GM19328 (cell line): Measurements from ENCODE around the gene NKG7.
A peak's percentile ranks its signal among the peaks of the same experiment; 100 is the strongest.

ENCODE experiments used
- ATAC-seq: cut with Tn5 transposase; IDR thresholded peaks from one replicate; pipeline ENCODE4 v1.9.1; 2021; ENCODE audit warnings: mild to moderate bottlenecking, moderate library complexity; ENCODE audit not compliant: unreplicated experiment

NKG7 gene

DNA sequence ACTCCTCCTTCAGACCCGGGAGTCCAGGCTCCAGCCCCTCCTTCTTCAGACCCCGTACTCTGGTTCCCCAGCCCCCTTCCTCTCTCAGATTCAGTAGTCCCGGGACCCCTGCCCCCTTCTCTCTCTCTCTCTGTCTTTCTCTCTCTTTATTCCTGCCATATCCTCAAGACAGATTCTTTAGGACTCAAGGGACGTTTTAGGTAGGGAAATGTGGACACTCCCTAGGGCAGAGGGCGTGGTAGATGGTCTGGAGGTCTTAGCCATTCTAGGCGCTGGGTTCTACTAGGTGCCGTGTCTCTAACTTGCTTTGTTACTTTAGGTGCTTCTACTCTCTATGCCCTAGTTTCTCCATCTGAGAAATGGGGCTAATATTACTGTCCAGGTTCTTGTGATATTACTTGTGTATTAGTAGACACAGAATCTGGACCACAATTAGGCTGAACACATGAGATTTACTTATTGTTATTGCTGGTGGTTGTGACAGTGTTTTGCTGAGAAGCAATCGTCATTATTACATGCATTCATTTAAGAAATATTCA lies 18.7 kb upstream of the NKG7 start:
- no peak for ATAC-seq

DNA sequence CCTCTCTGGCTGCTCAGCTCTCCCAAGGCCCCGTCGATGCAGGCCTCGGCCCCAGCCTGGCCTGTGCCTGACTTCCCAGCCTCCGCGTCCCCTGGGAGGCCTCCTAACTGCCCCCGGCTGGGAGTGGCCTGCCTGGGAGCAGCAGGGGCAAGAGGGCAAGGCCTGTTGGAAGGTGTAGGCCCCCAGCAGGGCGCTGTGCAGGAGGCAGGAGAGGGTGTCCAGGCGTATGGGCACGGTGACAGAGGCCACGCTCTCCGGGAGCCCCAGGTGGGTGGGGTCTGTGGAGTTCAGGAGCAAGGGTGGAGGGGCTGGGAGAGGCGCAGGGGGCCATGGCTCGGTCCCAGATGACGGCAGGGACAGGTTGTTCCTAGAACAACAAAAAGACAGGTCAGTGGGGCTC lies 16.7 kb upstream of the NKG7 start:
- no peak for ATAC-seq

DNA sequence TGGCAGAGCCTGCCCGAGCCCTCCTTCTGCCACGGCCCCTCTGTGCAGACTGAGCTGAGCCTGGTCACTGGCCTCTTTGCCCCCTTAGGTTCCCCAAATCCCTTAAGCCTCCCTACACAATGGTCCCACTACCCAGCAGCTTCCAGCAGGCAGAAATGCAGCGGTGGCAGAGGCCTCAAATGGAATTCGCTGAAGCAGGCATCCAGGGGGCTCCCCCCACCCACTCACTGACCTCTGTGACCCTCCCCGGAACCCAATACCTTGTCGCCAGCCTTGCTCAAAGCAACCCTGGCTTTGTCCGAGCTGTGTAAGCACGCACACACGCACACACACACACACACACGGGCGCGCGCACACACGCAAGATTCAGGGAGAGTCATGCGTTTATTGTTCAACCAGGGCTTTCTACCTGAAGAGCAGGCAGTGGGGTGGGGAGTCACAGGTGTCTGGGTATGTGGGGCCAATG lies 15.5 kb upstream of the NKG7 start, which contains the start of gene LIM2:
Gene LIM2 (minus strand): TSS at position 51 of the 466 bp plus-strand sequence. CDS start 531 bp downstream, outside the sequence.
- ATAC-seq: no peak

DNA sequence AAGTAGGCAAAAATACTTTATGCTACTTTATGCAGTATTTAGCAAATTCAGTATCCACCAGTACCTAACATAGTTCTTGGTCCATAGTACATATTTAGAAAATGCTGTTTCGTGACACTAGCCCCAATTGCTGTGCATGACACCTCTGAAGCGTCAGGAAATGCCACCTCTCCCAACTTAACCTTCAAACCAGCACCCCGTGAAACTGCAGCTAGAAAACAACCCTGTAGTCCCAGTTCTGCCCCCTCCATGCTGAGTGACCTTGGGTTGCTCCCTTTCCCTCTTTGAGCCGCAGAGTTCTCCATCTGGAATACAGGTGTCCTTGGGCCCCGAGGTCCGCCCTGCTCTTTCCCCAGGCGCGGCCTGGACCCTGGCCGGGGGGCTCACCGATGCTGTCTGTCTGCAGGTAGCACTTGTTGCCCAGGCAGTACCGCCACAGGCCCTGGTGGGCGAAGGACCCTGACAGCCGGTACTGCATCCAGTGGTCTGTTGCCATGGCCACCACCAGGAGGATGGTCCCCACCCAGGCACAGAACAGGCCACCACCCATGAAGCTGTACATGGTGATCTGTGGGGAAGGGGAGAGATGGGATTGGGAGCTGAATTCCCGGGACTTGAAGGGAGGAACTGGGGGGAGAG lies 14.5 kb upstream of the NKG7 start:
- no peak for ATAC-seq

DNA sequence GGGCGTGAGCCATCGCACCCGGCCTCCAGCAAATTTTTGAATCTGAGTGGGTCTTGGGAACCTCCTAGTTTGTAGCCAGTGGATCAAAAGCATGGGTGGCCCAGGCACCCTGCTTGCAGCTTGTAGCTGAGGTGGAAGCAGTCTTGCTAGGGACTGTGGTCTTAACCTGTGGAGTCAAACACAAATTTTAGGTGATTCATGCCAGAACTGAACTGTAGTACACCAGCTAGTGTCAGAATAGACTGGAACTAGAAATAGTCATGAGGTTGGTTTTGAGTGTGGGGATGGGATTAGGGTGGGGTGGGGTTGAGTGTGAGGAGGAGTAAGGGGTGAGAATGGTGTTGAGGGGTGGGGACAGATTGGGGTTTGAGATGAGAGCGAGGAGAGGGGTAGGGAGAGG lies 9.6 kb upstream of the NKG7 start:
- no peak for ATAC-seq

DNA sequence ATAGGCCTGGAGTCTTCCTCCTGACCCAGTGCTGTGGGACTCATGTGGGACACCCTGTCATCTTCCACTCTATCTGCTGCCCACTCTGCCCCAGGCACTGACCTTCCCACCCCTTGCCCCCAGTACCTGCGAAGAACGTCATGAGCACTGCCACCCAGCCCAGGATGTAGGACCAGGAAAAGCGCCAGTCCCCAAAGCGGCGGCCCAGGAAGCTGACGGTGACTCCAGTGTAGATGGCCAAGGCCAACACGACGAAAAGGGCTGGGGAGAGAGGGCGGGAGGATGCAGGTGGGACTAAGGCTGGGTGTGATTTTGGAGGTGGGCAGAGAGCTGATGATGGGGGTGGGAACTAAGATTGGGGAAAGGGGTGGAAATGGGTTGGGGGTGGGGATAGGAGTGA lies 7.9 kb upstream of the NKG7 start:
- no peak for ATAC-seq

DNA sequence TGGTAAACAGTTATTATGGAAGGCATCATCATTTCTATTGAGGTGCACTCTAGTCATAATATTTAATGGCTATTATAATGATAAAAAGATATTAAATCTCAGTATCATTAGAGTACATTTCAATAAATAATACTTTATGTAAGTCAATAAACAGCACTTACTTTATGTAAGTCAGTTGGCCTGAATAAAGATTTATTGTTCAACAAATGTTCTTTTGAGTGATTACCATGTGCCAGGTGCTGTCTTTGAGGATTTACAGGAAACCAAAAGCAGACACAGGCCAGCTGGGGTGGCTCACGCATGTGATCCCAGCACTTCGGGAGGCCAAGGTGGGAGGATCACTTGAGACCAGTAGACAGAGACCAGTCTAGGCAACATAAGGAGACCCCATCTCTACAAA lies 5.0 kb upstream of the NKG7 start:
- ATAC-seq: no peak

DNA sequence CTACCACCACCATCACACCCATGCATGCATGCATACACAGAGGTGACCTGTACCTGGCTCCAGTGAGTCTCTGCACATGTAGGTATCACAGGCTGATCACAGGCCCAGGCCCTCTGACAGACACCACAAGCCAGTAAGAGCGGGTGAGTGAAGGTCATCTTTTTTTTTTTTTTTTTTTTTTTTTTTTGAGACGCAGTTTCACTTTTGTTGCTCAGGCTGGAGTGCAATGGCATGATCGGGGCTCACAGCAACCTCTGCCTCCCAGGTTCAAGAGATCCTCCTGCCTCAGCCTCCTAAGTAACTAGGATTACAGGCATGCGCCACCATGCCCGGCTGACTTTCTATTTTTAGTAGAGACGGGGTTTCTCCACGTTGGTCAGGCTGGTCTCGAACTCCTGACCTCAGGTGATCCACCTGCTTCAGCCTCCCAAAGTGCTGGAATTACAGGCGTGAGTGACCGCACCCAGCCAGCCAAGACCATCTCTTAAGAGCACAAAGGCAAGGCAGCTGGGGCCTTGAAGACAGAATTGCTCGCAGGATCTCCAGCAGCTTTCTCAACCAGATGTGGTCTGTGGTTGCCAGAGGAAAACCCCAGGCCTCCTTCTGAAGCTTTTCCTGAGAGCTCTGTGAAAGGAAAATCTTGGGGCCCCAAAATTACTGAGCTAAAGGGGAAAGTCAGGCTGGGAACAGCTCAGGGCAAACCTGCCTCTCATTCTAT lies 3.2 kb upstream of the NKG7 start:
- no peak for ATAC-seq

DNA sequence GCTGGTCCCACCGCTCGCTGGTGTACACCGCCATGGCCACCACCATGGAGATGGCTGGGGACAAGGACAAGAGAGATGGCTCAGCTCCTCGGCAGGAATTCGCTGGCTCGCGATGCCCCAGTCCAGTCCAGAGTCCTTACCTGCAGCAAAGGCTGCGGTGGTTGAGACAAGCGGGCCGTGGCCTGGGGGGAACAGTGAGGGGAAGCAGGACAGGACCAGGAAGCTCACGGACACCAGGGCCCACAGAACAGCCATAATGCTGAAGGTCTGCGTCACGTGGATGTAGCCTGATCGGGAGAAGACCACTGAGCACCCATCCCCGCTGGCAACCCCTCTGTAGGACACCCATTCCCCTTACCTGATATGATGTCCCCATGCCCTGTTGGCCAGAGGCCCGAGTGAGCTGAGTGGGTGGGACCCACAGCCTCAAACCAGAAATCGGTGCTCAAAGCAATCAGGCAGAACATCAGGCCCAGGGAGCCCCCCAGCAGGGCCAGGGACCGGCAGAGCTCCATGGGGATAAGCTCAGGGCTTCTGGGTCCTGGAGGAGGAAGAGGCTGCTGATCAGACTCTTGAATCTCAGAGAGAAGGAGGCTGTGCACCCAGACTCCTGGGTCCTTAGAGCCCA lies 319 bp downstream of the NKG7 start:
- no peak for ATAC-seq

DNA sequence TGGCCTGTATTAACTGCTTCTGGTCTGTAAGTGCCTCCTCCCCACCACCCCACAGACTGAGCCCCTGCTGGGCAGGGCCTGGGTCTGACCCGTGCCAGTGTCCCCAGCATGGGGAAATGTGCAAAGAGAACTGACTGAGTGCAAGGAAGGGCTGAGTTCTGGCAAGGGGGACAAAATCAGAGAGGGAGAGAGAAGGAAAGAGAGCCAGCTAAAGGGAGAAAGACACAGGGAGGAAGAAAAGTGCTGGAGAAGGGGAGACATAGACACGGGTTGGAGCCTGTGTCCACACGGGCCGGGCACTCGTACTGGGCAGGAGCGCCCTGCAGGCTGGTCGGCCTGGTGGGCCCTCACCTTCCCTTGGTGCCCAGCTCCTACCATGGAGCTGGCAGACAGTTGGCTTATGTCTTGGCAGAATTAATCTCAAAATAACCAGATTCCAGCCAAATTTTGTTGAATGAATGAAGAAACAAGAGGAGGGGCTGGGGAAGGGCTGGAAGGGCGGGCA lies 1.2 kb downstream of the NKG7 start:
- ATAC-seq: no peak

DNA sequence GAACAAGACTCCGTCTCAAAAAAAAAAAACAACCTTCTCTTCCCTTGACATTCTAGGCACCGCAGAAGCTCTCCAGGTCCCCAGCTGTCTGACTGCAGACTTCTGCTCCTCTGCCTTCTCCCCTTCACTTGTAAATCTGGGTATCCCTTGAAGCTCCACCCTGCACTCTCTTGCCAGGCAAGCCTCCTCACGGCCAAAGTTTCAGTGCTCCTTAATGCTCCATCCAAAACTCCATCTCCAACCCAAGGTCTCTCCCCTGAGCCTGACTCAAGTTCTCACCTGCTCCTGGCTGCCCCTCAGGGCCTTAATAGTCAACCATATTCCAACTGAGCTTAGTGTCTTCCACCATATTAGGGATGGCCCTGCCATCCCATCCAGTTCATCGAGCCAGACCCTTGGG lies 2.2 kb downstream of the NKG7 start:
- no peak for ATAC-seq

DNA sequence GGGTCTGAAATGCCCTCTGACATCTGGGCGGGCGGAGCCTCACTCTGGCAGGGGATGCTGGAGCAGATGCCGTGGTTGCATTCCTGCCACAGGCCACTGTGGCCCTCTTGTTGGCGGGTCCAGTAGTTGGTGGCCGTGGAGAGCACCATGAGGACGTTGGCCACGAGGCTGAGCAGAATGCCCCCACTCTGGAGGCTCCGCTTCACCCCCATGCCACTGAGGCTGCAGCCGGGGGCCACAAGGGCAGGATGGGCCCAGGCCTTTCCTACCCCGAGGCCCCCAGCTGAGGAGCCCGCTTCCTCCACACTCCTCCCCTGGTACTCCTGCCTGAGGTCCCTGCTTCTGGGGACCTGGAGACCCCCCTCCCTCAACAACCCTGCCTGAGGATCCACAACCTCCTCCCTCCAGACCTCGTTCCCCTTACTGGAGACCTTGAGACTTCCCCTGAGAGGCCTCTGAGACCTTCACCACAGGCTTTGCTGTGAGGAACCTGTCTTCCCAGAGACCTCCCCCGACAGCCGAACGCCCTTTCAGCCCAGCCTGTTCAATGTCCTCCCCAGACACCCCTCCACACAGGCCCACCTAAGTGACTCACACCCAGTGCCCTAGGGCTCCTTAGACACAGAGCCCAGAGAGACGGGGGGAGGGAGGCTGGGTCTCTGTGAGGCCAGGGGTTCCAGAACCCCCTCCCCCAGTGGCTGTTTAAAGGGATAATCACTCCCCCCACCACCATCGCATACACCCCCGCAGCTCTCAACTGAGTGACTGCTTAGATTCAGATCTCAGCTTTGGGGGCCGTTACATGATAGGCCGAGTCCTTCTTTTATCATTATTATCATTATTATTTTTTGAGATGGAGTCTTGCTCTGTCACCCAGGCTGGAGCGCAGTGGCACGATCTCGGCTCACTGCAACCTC lies 3.8 kb downstream of the NKG7 start, which contains the start of gene CLDND2:
Gene CLDND2 (minus strand): TSS at position 638 of the 917 bp plus-strand sequence. CDS start 426 bp downstream, at position 212.
- ATAC-seq: no peak

DNA sequence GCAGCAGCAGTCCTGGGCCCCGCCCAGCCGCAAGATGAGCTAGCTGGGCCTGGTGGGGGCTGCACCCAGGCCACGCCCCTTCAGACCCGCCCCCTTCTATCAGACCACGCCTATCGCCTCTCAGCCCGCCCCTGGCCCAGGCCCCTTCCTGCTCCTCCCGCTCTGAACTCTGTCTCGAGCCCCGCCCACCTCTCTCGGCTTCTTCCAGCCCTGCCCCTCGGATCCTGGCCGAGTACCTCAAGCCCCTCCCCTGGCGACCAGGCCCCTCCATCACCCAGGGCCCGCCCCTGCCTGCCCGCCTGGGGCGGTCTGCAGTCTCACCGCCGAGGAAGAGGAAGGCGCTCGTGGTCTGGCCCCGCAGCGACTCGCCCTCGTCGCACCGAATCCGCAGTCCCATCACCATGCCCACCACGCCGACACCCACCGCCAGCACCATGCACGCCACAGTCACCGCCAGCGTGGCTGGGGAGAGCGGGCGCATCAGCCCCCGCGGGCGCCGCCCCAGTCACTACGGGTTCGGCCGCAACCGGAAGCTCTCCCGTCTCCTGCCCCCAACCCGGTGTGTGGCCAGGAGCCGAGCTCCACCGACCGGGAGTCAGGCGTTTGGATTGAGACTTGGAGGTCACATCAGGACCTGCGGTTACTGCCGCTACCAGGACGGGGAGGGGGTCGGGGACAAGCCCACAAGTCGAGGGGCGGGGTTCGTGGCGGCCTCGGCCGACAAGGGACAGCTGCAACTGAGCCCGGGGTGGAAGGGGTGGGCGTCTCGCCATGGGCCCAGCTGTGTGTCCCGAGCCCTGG lies 4.7 kb downstream of the NKG7 start:
- peak; percentile 74 for ATAC-seq

DNA sequence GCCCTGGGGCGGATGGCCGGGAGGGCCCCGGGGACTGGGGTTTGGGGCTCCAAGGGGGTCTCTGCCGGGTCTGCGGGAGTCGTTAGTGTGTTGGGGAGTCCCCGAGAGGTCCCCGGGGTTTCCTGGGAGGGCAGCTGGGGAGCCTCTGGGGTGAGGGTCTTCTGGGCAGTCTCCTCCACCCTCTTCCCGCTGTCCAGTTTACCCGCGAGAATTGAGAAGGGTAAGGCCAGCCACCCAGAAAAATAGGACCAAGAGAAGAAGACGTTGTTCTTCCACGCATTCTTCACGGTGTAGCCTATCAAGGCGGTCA lies 5.2 kb downstream of the NKG7 start:
- no peak for ATAC-seq

DNA sequence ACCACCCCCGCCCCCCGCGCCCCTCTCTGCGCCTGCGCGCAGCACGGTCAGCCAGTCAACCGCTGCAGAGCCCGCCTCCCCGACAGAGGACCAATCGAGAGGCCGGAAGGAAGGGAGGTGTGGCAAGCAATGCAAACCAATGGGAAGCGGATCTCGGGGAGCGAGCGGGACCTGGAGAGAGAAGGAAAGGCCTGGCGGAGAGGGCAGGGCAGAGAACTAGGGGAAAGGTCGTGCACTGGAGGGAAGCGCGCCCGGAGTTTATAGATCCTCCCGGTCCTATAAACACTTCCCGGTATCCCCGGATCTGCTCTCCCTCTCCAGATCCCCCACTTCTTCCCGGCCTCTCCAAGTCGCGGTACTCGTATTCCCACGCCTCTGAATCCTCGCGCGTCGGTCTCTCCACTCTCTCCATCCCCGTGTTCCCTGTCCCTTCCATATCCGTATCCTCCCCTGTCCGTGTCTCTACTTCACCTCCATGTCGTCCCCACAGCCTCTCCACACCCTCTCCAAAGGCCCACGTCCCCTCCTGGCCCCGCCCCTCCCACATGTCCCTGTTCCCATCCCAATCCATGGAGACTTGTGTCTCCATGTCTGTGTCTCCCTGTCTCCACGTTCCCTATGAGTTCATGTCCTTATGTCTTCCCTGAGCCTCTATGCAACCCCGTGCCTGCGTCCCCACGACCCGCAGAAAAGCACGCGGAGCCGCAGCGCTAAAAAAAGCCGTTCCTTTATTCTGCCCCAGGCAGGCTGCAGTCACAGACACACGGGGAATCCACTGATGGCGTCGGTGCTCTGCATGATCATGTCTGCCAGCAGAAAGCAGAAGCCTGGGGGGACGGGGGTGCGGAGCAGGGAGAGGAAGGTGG lies 5.8 kb downstream of the NKG7 start:
- ATAC-seq: peak; percentile 43

DNA sequence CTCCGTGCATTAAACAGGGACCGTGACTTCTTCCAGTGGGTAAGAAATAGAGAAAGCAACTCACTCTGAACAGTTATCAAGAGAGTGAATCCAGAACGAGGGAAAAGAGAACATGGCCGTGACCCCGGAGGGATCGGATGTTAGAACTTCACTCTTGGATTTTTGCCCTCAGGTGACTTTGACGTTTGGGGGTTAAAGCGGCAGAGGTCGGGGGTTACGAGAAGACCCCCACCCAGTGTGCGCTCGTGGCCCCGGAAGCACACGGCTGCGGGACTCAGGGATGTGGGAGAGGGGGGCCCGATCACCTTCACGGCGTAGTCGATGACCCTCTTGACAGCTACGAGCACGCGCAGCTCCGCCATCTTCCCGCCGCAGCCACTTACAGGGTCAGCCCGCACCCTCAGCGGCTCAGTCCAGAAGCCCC lies 6.5 kb downstream of the NKG7 start, which contains the start of gene ETFB:
Gene ETFB (minus strand): TSS at position 424 of the 424 bp plus-strand sequence. CDS start 62 bp downstream, at position 362.
- no peak for ATAC-seq

DNA sequence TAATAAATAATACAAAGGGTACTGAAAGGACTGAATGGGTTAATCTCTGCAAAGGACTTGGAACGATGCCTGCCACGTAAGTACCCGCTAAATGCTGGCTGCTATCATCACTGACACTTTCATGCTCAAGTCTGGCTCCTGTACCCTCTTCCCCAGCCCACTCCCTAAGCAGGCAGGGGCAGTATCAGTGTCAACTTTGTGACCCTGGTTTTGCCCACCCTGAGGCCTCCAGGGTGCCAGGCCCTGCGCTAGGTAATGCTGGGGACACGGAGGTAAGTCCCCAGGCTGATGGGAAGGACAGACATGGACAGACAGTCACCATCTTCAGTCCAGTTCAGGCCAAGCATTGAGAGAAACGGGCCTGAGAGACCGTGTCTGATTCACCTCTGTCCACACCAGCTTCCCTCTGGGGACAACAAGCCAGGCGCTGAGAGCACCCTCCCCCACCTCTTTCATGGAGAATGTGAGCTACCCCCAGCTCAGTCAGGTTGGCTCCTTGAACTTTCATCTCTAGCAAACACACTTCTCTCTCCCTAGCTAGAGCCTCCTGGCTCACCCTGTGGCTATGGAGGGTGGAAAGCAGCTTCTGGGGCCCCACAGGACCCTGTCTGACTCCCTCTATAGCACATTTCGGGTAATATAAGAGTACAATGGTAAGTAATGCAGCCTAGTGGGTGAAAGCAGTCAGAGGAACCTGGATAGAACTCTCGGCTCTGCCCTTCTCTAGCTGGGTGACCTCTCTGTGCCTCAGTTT lies 7.1 kb downstream of the NKG7 start:
- ATAC-seq: no peak
